OCI-LY1 (cell line): ENCODE results near the gene DIAPH1.

Experiments used
- CTCF ChIP-seq: fragments of 200-600 bp; sonication (generic), shearing (Covaris generic); IDR thresholded peaks from 2 replicates; pipeline ENCODE4 v1.5.1; 2017; ENCODE audit warnings: mild to moderate bottlenecking, antibody characterized with exemption, low read length, moderate library complexity, mixed read lengths
- EZH2 ChIP-seq: fragments of 200-600 bp; sonication (generic), shearing (Covaris generic); IDR thresholded peaks from 2 replicates; pipeline ENCODE4 v1.8.0; 2017; ENCODE audit warnings: borderline replicate concordance, mixed run types, mild to moderate bottlenecking, antibody characterized with exemption, low read length, moderate library complexity, mixed read lengths

GRCh38 chr5:141647242-141647641 is 28.4 kb upstream of the DIAPH1 start:
- TF ChIP-seq EZH2 (no peak), CTCF (no peak)
